Right lobe of liver (tissue), 4 donors: ENCODE results near the gene DACH1.

ENCODE experiments used
- POLR2A ChIP-seq: fragments of 450-650 bp; IDR thresholded peaks from one replicate; pipeline ENCODE4 v1.6.1; 2017; ENCODE audit warnings: antibody characterized with exemption, mild to moderate bottlenecking
- TF ChIP-seq, protein P1 (sequence below), 4 donors: fragments of 200-600 bp in 3 of 4; fragments of 450-650 bp in 1 of 4; IDR thresholded peaks; one replicate each; pipeline versions ENCODE4 v1.5.1 to v1.8.0; 2016 to 2022; ENCODE audit warnings: antibody characterized with exemption in 4 of 4, mild to moderate bottlenecking in 2 of 4
- donor health status: DM: no; HTN: no; CAD: no.
- donor health status: DM: no; HTN: no; CAD: no.
- donor health status: DM: no; HTN: yes; CAD: no.

DNA sequence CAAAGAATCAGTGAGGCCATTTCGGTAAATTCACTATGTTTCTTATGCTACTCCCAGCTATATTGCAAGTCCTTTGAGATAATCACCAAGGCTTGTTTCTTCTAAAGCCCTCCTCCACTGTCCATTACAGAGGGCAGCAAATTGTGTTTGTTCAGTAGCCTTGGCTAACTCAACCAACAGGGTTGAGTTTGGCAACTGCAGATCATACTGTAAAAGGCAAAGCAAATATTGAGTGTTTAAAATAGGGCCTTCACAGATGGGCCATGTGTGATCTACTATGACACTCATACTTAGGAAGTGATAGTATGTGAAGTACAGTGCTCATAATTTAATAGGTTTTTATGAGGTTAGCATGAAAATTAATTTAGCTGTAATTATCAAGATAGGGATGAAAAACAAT, 171.3 kb downstream of the DACH1 start:
- TF ChIP-seq, protein P1, sequence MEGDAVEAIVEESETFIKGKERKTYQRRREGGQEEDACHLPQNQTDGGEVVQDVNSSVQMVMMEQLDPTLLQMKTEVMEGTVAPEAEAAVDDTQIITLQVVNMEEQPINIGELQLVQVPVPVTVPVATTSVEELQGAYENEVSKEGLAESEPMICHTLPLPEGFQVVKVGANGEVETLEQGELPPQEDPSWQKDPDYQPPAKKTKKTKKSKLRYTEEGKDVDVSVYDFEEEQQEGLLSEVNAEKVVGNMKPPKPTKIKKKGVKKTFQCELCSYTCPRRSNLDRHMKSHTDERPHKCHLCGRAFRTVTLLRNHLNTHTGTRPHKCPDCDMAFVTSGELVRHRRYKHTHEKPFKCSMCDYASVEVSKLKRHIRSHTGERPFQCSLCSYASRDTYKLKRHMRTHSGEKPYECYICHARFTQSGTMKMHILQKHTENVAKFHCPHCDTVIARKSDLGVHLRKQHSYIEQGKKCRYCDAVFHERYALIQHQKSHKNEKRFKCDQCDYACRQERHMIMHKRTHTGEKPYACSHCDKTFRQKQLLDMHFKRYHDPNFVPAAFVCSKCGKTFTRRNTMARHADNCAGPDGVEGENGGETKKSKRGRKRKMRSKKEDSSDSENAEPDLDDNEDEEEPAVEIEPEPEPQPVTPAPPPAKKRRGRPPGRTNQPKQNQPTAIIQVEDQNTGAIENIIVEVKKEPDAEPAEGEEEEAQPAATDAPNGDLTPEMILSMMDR (IDR thresholded peaks at IDR 0.05), result no peak
- no peak for TF ChIP-seq POLR2A
